GM19240 (cell line): ENCODE results near the gene TNS1.

Experiments used
- DNase-seq: peaks from one replicate; pipeline ENCODE4 v3.0.0; 2011; ENCODE audit warnings: low spot score; ENCODE audit not compliant: insufficient read length

The TNS1 gene

DNA sequence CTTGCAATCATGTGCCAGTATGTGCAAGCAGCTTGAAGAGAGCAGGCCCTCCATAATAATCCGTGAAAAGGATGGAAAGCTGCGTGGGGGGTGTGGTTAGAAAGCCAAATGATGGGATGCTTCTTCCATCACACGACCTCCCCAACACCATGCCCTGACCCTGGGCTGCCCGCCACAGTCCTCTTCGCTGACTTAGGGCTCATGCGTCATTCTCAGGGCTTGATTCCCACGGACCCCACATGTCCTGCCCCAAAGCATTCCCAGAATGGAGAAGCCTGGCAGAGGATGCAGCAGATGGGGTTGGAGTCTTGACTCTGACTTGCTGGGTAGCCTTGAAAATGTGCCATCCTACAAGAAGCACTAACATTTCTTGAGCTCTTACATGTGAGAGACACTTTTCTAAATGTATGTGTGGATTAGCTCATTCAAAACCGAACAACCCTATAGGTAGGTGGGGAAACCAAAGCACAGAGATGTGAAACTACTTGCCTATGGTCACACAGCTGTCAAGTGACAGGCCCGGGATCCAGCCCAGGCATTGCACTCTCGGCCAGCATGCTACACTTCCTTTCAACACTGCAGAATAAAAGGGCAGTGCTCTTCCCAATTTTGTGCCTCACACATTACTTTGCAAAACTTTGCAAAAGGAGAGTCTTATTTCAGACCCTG lies 3.7 kb downstream of the TNS1 start:
- DNase-seq, result no peak

DNA sequence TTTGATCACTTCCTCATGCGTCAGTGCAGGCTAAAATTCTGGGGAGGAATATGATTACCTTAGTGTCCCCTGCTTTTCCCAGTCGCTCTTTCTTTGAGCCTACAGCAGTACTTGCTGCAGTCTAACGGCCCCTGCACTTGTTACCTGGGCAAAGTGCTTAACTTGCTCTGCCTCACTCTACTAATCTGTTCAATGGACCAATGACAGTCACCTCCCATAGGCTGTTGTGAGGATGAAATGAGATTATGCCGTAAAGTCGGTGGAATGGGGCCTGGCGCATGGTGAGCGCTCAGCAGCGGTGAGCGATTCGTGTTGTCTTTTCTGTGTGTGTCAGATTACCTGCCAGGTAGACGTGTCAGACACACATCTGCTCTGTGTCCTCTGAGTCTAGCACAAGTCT lies 5.3 kb downstream of the TNS1 start:
- DNase-seq, result no peak

DNA sequence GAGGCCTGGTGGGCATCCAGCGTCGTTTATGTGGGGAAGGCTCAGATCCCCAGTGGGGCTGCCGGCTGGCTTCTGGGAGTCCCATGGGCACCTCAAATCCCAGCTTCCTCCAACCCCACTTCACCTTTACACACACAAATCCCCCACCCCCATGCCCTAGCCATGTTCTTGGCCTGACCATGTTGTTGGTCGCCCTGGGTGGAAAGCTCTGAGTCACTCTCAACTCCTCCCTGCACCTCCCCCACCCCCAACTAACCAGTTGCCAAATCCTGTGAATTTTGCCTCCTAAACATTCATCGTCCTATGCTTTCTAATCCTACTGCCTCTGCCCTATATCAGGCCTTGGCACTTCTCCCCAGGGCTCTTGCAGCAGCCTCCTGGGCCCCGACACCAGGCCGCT lies 6.4 kb downstream of the TNS1 start:
- no peak for DNase-seq

DNA sequence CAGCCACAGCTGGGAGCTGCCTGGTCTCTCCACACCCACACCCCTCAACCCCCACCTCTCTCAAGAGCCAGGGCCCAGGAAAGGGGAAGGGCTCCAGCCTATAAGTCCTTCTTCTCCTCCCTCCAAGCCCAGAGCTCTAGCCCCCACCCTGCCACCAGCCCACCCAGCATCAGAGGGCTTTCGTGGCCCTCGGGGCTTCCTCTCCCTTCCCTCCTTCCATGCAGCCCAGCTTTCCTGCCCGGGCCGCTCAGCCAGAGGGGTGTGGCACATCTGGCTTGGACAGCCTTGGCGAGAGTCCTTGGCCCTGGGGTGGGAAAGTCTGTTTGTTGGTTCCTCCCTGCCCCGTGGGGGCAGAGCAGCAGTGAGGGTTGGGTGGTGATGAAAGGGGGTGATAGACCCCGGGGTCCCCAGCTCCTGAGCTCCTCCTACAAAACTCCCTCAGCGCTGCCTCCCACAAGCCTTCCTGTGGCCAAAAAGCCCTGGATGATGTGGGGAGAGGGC lies 7.0 kb downstream of the TNS1 start:
- no peak for DNase-seq

DNA sequence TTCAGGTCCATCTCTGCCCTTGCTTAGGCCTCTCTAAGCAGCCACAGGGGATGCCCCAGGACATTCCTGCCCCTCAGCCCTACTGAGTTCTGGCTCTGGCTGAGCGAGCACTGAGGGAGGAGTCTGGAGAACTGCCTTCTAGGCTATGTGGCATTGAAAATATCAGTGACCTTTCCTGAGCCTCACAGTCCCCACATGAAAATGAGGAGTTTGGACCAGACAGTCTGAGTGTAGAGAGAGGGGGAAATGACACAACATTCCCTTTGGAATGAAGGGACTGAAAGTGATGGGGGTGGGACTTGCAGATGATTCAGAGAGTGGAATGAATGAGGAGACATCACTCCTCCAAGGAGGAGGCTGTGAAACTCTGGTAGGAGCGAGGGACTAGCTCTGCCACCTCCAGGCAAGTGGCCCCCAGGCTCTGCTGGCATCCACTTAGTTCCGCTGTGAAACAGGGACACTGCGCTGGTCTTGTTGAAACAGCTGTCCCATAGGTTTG lies 8.0 kb downstream of the TNS1 start:
- DNase-seq, result no peak

DNA sequence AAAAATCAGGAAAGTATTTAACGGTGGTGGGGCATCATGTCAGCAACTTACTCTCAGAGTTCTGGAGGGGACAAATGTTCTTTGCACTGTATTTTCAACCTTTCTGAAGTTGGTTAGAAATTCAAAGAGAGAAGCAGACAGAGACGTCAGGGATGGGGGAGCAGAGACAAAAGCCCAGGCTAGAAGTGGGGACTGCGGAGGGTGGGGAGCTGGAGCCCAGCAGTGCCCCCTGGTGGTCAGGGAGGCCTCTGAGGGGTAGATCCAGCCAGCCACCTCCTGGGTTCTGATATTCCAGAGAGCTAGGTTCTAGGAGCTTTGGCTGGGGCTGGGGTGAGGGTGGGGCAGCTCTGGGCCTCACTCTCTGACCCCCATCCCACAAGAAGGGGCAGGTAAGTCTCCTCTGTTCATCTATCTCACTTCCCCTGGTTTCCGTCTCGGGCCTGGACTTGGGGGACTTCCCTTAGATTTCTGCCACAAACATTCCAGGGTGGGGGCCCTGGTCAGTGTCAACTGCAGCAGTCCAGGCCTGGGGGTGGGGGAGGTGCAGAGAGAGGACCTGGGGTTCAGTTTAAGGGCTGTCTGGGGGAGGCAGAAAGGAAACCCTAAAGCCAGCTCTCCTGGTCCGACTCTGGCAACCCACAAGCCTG lies 8.9 kb downstream of the TNS1 start:
- peak; percentile 56 for DNase-seq

DNA sequence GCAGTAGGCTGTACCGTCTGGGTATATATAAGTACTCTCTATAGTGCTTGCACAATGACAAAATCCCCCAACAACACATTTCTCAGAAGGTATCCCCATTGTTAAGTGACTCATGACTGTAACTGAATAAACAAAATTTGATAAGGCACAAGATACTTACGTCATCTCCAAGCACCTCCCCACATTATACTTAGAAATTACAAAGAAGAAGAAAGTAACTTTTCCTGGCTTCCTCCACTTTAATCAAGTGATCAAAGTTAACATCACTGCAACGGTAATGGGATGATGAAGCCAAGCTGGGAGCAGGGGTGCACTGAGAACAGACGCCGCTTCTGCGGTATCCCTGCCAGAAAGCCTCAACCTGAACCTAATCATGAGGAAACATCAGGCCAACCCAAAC lies 9.7 kb downstream of the TNS1 start:
- no peak for DNase-seq

DNA sequence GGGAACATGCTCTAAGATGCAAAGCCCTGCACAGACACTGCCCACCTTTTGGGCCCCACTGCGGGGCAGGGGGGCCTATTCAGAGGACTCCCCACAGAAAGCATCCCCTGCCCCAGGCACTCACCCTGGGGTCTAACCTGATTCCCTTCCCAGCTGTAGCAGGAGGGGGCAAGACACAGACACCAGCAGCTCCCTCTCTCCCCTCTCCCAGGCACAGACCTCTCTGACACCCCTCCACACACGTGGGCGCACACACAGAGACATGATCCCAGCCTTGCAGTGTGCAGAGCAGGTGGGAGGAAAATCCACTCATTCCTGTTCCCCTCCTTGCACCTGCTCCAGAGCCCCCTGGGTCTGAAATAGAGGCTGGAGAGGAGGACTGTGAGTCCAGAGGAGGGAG lies 10.7 kb downstream of the TNS1 start:
- no peak for DNase-seq

DNA sequence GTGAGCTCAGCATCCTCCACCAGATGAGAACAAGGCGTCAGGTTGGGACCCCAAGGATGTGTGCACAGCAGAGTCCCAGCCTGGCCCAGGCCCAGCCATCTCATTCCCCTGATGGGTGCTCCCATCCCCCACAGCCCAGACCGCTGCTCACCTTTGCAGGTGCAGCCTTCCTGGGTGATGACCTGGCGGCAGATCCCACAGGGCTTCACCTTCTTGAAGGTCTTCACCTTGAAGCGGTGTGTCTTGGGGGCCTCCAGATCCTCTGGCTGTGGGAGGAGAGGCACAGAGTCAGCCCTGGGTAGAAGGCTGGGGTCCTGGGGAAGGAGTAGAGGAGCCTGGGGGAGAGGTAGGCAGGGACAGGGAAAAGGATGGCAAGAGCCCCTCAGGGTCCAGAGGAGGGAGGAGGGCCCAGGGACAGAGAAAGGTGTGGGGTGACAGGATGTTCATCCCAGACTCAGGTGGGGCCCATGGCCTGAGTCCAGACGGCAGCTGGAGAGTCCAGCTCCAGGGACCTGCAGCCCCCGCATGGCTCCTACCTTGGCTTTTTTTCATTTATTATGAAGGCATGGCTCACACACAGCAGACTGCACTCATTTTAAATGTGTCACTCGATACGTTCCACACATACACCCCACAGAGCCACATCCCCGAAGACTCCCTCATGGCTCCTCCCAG lies 11.9 kb downstream of the TNS1 start:
- DNase-seq, result no peak

DNA sequence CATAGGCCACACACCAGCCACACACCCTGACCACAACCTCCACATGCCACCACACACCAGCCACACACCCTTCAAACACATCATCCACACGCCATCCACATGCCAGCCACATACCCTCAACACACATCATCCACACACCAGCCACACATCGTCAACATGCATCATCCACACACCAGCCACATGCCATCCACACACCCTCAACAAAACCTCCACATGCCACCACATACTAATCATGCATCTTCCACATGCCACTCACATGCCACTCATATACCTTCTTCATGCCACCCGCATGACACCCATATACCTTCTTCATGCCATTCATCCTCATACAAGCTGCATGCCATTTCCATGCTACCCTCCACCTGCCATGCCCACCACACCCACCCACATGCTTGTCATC lies 12.4 kb downstream of the TNS1 start:
- DNase-seq, result no peak

DNA sequence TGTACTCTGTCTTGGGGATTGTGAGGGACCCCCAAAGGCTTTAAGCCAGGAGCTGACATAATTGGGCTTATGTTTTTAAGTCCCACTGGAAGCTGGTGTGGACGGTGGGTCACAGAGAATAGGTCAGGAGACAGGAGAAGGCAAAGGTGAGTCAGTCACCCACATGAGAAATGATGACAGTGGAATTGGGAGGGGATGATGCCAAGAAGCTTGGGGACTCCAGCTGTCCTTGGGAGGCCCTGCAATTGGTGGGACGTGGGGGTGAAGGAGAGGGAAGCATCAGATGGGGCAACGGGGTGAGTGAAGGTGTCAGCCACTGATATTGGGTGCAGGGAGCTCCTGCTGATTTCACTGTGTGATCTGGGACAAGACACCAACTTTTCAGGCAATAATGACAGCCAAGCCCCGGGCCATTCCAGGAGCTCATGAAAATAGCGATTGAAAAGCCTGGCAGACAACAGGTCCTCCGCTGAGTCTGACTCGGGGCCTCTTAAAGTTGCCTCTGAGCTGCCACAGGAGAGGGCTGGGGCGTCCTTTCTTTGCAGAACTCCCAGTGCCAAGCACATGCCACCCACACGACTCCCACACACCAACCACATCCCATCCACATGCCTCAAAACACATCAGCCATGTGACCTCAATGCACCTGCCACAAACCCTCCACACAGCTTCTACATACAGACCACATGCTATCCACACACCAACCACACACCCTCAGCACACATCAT lies 13.4 kb downstream of the TNS1 start:
- DNase-seq, result no peak

DNA sequence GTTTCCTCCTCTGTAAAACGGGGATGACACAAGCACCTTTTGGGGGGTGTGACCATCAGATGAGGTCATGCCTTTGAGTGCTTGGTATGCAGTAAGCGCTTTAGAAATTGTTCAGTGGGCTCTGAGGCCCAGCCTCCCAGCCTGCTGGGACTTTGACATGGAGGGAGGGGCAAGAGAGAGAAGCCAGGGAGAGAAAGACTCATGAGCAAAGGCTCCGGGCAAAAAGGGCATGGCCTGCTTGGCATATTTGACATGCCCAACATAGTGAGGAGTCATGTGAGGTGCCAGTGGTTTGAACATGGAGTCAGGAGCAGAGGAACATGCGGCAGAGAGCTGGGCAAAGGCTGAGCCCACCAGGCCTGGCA lies 14.0 kb downstream of the TNS1 start:
- no peak for DNase-seq

DNA sequence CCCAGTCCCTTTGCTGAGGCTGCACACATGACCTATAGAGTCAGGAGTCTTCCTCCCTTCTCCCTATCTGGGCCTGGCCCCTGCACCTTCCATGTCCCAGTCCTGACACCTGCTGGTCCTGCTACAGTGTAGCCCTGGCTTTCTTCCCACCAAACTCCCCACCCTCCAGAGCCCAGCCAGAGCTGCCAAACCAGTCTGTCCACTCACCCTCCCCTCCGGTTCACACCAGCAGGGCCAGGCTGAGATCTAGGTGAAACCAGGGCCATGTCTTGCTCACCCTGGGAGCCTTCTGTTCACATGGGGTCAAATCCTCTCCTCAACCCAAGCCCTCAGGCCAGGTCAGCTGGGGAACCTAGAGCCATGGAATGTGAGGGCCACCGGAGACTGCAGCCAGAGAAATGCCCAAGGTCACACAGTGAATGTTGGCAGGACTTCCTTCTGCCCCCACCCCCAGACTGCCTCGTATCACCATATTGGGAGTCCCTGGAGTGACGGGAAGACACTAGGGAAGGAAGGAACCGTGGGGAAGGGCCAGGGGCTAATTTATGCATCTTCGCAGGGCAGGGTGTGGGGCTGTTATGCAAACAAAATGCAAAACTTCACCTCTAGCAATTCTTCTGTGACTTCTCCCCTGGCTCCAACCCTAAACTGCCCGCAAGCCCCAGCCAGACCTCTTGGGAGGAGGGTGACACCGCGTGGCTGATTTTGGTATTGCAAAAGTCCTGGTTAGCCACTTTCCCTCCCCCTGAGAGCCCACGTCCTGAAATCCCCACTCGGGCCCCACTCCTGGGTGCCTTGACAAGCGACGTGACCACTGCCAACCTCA lies 14.6 kb downstream of the TNS1 start:
- peak; percentile 86 for DNase-seq

DNA sequence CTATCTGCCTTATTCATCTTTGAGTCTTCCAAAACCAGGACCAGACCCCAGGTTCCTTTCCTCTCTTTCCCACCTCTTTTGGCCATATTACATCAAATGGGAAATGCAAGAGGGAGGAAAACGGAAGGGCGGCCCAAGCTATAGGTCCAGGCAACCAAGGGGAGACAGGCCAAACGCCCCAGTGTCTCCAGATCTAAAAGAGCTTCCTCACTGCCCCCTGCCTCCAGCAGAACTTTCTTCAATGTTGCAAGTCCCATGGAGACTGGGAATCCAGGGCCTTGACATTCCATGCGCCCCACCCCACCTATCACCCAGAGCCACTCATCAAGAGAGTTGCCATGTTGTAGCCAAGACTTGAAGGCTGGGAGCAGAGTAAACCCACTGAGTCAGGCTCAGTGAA lies 15.4 kb downstream of the TNS1 start:
- no peak for DNase-seq

DNA sequence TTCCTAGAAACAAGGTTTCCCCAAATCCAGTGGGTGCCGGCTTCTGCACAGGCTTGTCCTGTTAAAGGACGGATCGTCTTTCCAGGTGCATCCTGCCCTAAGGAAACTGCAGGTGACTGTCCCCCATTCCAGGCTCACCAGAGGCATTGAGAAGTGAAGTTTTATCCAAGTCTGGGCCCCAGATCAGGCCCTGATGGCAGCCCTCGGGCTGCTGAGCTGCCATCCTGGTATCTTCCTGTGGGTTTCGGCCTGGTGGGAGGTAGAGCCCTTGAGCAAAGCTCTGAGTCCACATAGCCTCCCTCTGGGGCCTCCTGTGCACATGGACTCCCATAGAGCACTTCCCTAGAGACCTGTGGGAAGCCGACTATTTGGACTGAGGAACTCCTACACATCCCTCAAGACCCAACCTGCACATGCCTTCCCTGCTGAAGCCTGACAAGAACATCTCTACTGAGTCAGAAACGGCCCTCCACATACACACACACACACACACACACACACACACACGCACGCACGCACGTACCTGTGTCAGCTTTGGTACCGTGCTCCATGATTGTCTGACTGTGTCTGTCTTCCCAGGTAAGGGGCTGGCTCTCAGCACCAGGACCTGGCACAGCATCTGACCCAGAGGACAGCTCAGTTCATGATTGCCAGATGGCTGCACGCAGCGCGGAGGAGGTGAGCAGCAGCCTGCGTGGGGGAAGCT lies 16.4 kb downstream of the TNS1 start:
- no peak for DNase-seq

DNA sequence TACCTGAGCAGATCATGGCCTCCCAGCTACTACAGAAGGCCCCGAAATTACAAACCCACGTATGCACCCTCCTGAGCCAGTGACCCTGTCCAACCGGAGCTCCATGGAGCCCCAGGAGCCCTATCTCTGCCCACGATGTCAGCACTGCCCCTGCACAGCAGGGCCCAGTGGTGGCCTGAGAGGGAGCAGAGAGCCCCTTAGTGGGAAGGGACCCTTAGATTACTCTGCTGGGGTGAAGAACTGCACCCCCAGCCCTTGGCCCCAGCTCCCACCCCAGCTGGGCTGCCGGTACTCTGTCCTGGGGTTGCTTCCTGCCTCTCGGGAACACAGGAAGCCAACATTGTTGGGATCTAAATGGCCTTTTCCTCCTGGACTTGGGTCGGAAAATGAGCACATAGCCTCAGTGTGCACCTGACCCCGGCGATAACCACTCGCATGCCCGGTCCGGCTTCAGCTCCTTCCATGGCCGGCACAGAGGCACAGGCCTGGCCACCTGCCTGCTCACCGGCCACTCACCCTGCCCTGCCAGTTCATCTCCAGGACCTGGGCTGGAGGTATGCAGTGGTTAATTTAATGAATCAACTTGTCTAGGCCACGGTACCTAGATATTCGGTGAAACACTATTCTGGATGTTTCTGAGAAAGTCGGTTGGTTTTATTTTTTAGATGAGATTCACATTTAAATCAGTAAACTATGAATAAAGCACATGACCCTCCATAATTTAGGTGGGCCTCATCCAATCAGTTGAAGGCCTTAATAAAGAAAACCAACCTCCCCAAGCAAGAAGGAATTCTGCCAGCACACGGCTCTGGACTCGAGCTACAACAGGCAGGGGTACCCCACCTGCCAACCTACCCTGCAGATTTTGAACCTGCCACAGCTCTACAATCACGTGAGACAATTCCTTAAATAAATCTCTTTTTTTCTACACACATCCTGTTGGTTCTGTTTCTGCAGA lies 19.2 kb downstream of the TNS1 start:
- no peak for DNase-seq

DNA sequence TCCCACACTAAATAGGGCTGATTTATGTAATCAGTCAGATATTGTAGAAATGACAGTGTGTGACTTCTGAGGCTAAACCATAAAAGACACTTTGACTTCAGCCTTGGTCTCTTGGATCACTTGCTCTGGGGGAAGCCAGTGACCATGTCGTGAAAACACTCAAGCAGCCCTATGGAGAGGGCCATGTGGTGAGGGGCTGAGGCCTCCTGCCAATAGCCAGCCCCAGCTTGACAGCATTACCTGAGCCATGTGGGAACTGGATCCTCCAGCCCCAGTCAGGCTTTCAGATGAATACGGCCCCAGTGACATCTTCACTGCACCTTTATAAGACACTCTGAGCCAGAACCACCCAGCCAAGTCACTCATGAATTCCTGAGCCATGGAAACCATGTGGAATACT lies 20.8 kb downstream of the TNS1 start:
- no peak for DNase-seq

DNA sequence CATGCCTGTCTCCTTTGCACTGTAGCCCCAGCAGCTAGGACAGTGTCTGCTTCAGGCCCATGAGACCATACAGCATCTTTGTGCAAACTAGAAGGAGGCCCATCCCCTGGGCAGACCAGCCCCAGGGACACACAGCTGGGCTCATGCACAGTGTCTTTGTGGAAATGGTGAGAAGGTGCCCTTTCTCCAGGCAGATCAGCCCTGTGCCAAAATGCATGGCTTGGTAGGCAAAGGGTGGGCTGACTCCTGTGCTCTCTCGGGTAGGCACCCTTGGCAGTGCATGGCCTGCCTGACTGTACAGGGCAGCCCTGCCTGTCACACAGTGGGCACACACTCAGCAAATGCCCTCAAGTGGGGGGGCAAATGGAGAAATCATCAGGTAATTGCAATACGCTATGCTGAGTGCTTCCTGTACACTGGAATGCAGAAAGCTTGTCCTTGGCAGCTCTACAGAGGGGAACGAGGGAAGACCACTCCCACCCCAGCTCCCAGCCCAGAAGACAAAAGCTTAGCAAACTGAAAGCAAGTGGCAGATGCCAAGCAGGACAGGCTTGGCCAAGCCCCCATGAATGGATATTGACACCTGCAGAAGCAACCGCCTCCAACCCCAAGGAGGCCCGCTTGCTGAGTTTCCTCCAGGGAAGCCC lies 21.6 kb downstream of the TNS1 start:
- no peak for DNase-seq

DNA sequence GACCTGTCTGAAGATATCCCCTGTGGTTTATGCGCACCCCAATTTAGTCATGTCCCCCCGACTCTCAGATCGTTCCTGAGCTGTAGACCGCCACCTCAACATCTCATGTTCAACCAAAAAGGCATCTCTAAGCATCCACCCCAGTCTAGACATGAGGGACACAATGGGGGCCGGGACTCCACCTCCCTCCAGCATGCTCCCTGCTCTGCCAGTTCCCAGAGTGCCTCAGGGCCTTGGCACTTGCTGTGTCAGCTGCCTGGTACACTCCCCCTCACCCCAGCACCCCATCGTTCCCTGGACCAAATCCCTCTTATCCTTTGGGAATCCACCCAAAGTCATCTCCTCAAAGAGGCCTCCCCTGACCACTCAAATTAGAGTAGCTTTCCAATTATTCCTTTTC lies 22.2 kb downstream of the TNS1 start:
- no peak for DNase-seq
